ENCODE measurements around the gene FTL.

DNA sequence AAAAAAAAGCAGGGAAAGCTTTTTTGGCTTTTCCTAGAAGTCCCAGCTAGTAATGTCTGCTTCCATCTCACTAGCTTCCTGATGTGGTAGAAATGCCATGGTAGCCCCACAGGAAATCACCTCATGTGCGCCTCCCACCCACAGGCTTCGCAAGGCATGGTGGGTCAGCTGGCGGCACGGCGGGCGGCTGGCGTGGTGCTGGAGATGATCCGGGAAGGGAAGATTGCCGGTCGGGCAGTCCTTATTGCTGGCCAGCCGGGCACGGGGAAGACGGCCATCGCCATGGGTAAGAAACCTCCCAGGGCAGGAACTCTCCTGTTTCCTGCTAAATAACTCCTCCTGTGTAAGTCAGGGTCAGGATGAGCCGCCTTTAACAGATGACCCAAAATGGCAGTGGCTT lies 39.0 kb downstream of the FTL start:
- TF ChIP-seq, protein P1, sequence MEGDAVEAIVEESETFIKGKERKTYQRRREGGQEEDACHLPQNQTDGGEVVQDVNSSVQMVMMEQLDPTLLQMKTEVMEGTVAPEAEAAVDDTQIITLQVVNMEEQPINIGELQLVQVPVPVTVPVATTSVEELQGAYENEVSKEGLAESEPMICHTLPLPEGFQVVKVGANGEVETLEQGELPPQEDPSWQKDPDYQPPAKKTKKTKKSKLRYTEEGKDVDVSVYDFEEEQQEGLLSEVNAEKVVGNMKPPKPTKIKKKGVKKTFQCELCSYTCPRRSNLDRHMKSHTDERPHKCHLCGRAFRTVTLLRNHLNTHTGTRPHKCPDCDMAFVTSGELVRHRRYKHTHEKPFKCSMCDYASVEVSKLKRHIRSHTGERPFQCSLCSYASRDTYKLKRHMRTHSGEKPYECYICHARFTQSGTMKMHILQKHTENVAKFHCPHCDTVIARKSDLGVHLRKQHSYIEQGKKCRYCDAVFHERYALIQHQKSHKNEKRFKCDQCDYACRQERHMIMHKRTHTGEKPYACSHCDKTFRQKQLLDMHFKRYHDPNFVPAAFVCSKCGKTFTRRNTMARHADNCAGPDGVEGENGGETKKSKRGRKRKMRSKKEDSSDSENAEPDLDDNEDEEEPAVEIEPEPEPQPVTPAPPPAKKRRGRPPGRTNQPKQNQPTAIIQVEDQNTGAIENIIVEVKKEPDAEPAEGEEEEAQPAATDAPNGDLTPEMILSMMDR (IDR thresholded peaks at IDR 0.05): no peak
- no peak for TF ChIP-seq POLR2A (IDR thresholded peaks at IDR 0.05)

Measured in vagina (tissue), 2 donors.